ENCODE measurements around the gene CLCN7. TPM values are rescaled to one million over a fixed set of nuclear protein-coding genes. Genes with fewer than 3 reads are reported as not detected.
A peak's percentile ranks its signal among the peaks of the same experiment; 100 is the strongest.

Gene CLCN7
- polyA plus RNA-seq, 1 of the 3 experiments (the other 2 are of a cell fraction), result 44.3 TPM

GRCh38 chr16:1477033-1477432 is 2.2 kb upstream of the CLCN7 start:
- CTCF ChIA-PET, result no interaction called here
- no peak for DNase-seq
- WGBS (ENCODE audit: low lambda C conversion rate), result 86% methylated on average over 10 of the region's 10 CpGs

GRCh38 chr16:1475552-1476114 is 805 bp upstream of the CLCN7 start:
- peak overlapping the region; percentile 93 for H3K9ac ChIP-seq
- H3K4me2 ChIP-seq, result peak overlapping the region; percentile 88
- peak overlapping the region; percentile 42 to 77; a peak in 2 of 4 replicates for H3K27ac ChIP-seq (ENCODE audit: low read depth in 2 of 2, low read length in 1 of 2)
- CTCF ChIA-PET, result interaction anchor here (1.4 kb wide), 1 partner anchor 18 kb away, joined by 3 read pairs; no protein-coding TSS in a partner anchor
- peak overlapping the region; percentile 77 for H2AFZ ChIP-seq (ENCODE audit: low read depth)
- H3K27me3 ChIP-seq (ENCODE audit: insufficient read depth), result no peaks in the 10 kb centered on the region
- no peaks in the 10 kb centered on the region for H3K9me3 ChIP-seq
- H3K4me1 ChIP-seq (ENCODE audit: control insufficient read depth in 1 of 2, insufficient read depth in 2 of 2, low read depth in 1 of 2, low read length in 1 of 2), result peaks cover 5 to 11% of the 10 kb centered on the region in 2 experiments; a peak in 2 of 4 replicates
- H3F3A ChIP-seq (replicated peaks; ENCODE audit: insufficient read depth), result peaks cover 2% of the 10 kb centered on the region
- POLR2A ChIA-PET, result interaction anchor here (0.6 to 1.2 kb wide), 2 partner anchors 55 to 680 kb away, joined by 3 read pairs; partner anchors contain the start of genes TRAF7 and UQCC4
- DNase-seq, result no peak
- H3K79me2 ChIP-seq (ENCODE audit: insufficient read depth), result peaks cover 44% of the 10 kb centered on the region
- no peaks in the 10 kb centered on the region for H3K36me3 ChIP-seq (replicated peaks in 1 of 2; ENCODE audit: control insufficient read depth in 1 of 2, insufficient read depth in 2 of 2, low read length in 1 of 2)
- no peaks in the 10 kb centered on the region for H4K20me1 ChIP-seq (ENCODE audit: insufficient read depth)
- no peaks in the 10 kb centered on the region for H3K9me2 ChIP-seq
- 67% methylated on average over 13 of the region's 15 CpGs for WGBS (ENCODE audit: low lambda C conversion rate)
- H3K4me3 ChIP-seq (ENCODE audit: low read depth in 2 of 2, low read length in 1 of 2), result peak overlapping the region; percentile 72 to 75
- TF ChIP-seq NFIC (IDR thresholded peaks at IDR 0.05; ENCODE audit: borderline replicate concordance) (no peak), ELF1 (IDR thresholded peaks at IDR 0.05) (no peak), MEF2A (IDR thresholded peaks at IDR 0.05; ENCODE audit: borderline replicate concordance, low read depth) (no peak), TEAD4 (IDR thresholded peaks at IDR 0.05; ENCODE audit: borderline replicate concordance, insufficient read depth) (no peak), REST (IDR thresholded peaks at IDR 0.05; ENCODE audit: low read depth, low read length) (no peak), RAD21 (IDR thresholded peaks at IDR 0.05; ENCODE audit: low read length) (no peak), SMC3 (IDR thresholded peaks at IDR 0.05; ENCODE audit: low read depth, low read length) (no peak), EP300 (IDR thresholded peaks at IDR 0.05; ENCODE audit: borderline replicate concordance in 1 of 2, low read depth in 1 of 2, low read length in 1 of 2) (no peak), POLR2AphosphoS5 (IDR thresholded peaks at IDR 0.05; ENCODE audit: low read depth, low read length) (no peak), TCF12 (IDR thresholded peaks at IDR 0.05) (no peak), NRF1 (IDR thresholded peaks at IDR 0.05; ENCODE audit: low read depth, low read length) (no peak), MXI1 (IDR thresholded peaks at IDR 0.05; ENCODE audit: low read depth, low read length) (no peak), GABPA (IDR thresholded peaks at IDR 0.05; ENCODE audit: low read depth) (no peak), EZH2phosphoT487 (IDR thresholded peaks at IDR 0.05; ENCODE audit: borderline replicate concordance, low read depth) (no peak)
- TF ChIP-seq, protein P1, sequence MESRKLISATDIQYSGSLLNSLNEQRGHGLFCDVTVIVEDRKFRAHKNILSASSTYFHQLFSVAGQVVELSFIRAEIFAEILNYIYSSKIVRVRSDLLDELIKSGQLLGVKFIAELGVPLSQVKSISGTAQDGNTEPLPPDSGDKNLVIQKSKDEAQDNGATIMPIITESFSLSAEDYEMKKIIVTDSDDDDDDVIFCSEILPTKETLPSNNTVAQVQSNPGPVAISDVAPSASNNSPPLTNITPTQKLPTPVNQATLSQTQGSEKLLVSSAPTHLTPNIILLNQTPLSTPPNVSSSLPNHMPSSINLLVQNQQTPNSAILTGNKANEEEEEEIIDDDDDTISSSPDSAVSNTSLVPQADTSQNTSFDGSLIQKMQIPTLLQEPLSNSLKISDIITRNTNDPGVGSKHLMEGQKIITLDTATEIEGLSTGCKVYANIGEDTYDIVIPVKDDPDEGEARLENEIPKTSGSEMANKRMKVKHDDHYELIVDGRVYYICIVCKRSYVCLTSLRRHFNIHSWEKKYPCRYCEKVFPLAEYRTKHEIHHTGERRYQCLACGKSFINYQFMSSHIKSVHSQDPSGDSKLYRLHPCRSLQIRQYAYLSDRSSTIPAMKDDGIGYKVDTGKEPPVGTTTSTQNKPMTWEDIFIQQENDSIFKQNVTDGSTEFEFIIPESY (IDR thresholded peaks at IDR 0.05; ENCODE audit: borderline replicate concordance, low read depth), result no peak
- TF ChIP-seq, protein P2, sequence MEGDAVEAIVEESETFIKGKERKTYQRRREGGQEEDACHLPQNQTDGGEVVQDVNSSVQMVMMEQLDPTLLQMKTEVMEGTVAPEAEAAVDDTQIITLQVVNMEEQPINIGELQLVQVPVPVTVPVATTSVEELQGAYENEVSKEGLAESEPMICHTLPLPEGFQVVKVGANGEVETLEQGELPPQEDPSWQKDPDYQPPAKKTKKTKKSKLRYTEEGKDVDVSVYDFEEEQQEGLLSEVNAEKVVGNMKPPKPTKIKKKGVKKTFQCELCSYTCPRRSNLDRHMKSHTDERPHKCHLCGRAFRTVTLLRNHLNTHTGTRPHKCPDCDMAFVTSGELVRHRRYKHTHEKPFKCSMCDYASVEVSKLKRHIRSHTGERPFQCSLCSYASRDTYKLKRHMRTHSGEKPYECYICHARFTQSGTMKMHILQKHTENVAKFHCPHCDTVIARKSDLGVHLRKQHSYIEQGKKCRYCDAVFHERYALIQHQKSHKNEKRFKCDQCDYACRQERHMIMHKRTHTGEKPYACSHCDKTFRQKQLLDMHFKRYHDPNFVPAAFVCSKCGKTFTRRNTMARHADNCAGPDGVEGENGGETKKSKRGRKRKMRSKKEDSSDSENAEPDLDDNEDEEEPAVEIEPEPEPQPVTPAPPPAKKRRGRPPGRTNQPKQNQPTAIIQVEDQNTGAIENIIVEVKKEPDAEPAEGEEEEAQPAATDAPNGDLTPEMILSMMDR (IDR thresholded peaks at IDR 0.05), result no peak
- TF ChIP-seq, protein P3, sequence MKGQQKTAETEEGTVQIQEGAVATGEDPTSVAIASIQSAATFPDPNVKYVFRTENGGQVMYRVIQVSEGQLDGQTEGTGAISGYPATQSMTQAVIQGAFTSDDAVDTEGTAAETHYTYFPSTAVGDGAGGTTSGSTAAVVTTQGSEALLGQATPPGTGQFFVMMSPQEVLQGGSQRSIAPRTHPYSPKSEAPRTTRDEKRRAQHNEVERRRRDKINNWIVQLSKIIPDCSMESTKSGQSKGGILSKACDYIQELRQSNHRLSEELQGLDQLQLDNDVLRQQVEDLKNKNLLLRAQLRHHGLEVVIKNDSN (IDR thresholded peaks at IDR 0.05; ENCODE audit: borderline replicate concordance, low read depth), result no peak
- TF ChIP-seq, protein P4, sequence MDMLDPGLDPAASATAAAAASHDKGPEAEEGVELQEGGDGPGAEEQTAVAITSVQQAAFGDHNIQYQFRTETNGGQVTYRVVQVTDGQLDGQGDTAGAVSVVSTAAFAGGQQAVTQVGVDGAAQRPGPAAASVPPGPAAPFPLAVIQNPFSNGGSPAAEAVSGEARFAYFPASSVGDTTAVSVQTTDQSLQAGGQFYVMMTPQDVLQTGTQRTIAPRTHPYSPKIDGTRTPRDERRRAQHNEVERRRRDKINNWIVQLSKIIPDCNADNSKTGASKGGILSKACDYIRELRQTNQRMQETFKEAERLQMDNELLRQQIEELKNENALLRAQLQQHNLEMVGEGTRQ (IDR thresholded peaks at IDR 0.05; ENCODE audit: borderline replicate concordance, low read depth, low read length), result no peak

More at GRCh38 chr16:1477033-1477432, 2.2 kb upstream of the CLCN7 start:
- peaks cover 5 to 11% of the 10 kb centered on the region in 2 experiments; a peak in 2 of 4 replicates for H3K4me1 ChIP-seq (ENCODE audit: control insufficient read depth in 1 of 2, insufficient read depth in 2 of 2, low read depth in 1 of 2, low read length in 1 of 2)
- POLR2A ChIA-PET, result no interaction called here
- no peaks in the 10 kb centered on the region for H3K36me3 ChIP-seq (replicated peaks in 1 of 2; ENCODE audit: control insufficient read depth in 1 of 2, insufficient read depth in 2 of 2, low read length in 1 of 2)
- H3K9me2 ChIP-seq, result no peaks in the 10 kb centered on the region
- TF ChIP-seq JUND (IDR thresholded peaks at IDR 0.05), result no peak
- H3K79me2 ChIP-seq (ENCODE audit: insufficient read depth), result peaks cover 33% of the 10 kb centered on the region
- H3K27me3 ChIP-seq (ENCODE audit: insufficient read depth), result no peaks in the 10 kb centered on the region
- no peak overlapping the region for H2AFZ ChIP-seq (ENCODE audit: low read depth)
- H3F3A ChIP-seq (replicated peaks; ENCODE audit: insufficient read depth), result peaks cover 2% of the 10 kb centered on the region
- no peaks in the 10 kb centered on the region for H3K9me3 ChIP-seq
- H4K20me1 ChIP-seq (ENCODE audit: insufficient read depth), result no peaks in the 10 kb centered on the region
- H3K27ac ChIP-seq (ENCODE audit: low read depth in 2 of 2, low read length in 1 of 2), result no peak overlapping the region
- no peak overlapping the region for H3K9ac ChIP-seq
- no peak overlapping the region for H3K4me2 ChIP-seq
- no peak overlapping the region for H3K4me3 ChIP-seq (ENCODE audit: low read depth in 2 of 2, low read length in 1 of 2)

Data from SK-N-SH (cell line).